ENCODE measurements around the gene CEP68. TPM values are rescaled to one million over a fixed set of nuclear protein-coding genes. Genes with fewer than 3 reads are reported as not detected.

Gene CEP68
- polyA plus RNA-seq, 2 of the 4 experiments (the other 2 are of a cell fraction) = 6.8 to 9.2 TPM

DNA sequence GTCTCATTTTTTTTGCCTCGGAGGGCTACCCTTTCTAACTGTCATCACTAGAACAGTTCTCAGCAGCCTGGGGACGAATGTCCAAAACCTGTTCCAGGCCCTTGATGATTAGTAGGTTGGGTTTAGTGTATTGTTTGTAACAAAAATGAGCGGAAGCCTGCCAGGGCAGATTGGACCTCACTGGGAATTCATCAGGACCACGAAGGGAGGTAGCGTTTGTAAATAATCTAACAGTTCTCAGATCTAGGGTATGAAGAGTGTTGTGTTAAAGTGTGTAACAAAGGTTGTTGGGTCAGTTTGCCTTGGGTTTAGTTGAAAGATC lies 799 bp downstream of the CEP68 start:
- FAIRE-seq (no peak), DNase-seq (ENCODE audit: low read depth in 1 of 2, low spot score in 1 of 2) (no peak), ATAC-seq (no peak)
- POLR2A ChIA-PET = interaction anchor here (1.6 to 2.5 kb wide), 4 partner anchors 8 to 73 kb away, joined by 7 to 23 read pairs (median 16); partner anchors contain the start of genes RAB1A and SLC1A4
- no peaks in the 10 kb centered on the region for H3K9me3 ChIP-seq
- H3K4me1 ChIP-seq = peaks cover 16% of the 10 kb centered on the region
- H3K4me2 ChIP-seq = peak overlapping the region; percentile 76
- TF ChIP-seq CHD2 (IDR thresholded peaks at IDR 0.05; ENCODE audit: low read length, partially characterized antibody) = no peak
- TF ChIP-seq, protein P1, sequence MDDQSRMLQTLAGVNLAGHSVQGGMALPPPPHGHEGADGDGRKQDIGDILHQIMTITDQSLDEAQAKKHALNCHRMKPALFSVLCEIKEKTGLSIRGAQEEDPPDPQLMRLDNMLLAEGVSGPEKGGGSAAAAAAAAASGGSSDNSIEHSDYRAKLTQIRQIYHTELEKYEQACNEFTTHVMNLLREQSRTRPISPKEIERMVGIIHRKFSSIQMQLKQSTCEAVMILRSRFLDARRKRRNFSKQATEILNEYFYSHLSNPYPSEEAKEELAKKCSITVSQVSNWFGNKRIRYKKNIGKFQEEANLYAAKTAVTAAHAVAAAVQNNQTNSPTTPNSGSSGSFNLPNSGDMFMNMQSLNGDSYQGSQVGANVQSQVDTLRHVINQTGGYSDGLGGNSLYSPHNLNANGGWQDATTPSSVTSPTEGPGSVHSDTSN (IDR thresholded peaks at IDR 0.05) = no peak
- no peak for TF ChIP-seq CBX8 (IDR thresholded peaks at IDR 0.05)
- no peak for TF ChIP-seq HEYL (CRISPR knock-in tag; IDR thresholded peaks at IDR 0.05)
- no peak for TF ChIP-seq TFCP2L1 (CRISPR knock-in tag; IDR thresholded peaks at IDR 0.05)
- TF ChIP-seq CHD4 (IDR thresholded peaks at IDR 0.05; ENCODE audit: borderline replicate concordance) = no peak
- H3K4me3 ChIP-seq = peak overlapping the region; percentile 67
- CTCF ChIA-PET = interaction anchor here (0.5 to 6.5 kb wide), 8 partner anchors 8 to 519 kb away, joined by 3 to 35 read pairs (median 9); no protein-coding TSS in a partner anchor
- H3K27ac ChIP-seq = peak overlapping the region; percentile 81 to 93
- 34% methylated on average over 5 of the region's 5 CpGs for WGBS (ENCODE audit: missing lambda C conversion rate)

DNA sequence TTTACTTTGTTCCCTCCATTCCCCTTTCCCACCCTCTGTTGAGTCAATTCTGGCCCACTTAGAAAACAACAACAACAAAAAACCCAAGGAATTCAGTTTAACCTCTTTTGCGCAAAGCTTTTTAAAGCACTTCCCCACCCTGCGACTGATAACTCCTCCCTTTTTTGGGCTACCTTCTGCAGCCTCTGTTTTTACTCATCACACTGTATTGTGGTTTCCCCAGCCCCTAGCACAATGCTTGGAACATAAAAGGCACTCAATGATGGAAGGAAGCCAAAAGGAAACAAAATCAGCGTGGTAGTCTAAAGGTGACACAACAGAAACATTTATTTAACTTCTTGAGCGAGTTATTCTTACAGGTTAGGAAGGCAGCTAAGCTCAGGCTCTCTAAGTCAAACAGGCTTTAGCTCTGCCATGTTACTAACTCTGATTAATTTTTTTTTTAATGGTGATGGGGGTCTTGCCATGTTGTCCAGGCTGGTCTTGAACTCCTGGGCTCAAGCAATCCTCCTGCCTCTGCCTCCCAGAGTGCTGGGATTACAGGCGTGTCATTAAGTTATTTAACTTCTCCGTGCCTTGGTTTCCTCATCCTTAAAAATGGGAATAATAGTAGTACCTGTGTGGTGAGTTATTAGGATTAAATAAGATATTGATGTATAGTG lies 1.3 kb downstream of the CEP68 start:
- ChIA-PET POLR2A (interaction anchor here (1.6 to 2.5 kb wide), 3 partner anchors 8 to 73 kb away, joined by 7 to 23 read pairs (median 18); partner anchors contain the start of gene RAB1A), CTCF (interaction anchor here (0.9 to 6.5 kb wide), 5 partner anchors 10 to 518 kb away, joined by 3 to 35 read pairs (median 9); no protein-coding TSS in a partner anchor)
- ATAC-seq = no peak
- H3K27ac ChIP-seq = peak overlapping the region; percentile 81 to 93; a peak in 4 of 6 replicates
- DNase-seq (ENCODE audit: low read depth in 1 of 2, low spot score in 1 of 2) = no peak
- peaks cover 16% of the 10 kb centered on the region for H3K4me1 ChIP-seq
- H3K4me2 ChIP-seq = peak overlapping the region; percentile 76
- no peaks in the 10 kb centered on the region for H3K9me3 ChIP-seq
- TF ChIP-seq, protein P2, sequence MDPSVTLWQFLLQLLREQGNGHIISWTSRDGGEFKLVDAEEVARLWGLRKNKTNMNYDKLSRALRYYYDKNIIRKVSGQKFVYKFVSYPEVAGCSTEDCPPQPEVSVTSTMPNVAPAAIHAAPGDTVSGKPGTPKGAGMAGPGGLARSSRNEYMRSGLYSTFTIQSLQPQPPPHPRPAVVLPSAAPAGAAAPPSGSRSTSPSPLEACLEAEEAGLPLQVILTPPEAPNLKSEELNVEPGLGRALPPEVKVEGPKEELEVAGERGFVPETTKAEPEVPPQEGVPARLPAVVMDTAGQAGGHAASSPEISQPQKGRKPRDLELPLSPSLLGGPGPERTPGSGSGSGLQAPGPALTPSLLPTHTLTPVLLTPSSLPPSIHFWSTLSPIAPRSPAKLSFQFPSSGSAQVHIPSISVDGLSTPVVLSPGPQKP (IDR thresholded peaks at IDR 0.05; ENCODE audit: low read depth, low read length) = no peak
- TF ChIP-seq, protein P3, sequence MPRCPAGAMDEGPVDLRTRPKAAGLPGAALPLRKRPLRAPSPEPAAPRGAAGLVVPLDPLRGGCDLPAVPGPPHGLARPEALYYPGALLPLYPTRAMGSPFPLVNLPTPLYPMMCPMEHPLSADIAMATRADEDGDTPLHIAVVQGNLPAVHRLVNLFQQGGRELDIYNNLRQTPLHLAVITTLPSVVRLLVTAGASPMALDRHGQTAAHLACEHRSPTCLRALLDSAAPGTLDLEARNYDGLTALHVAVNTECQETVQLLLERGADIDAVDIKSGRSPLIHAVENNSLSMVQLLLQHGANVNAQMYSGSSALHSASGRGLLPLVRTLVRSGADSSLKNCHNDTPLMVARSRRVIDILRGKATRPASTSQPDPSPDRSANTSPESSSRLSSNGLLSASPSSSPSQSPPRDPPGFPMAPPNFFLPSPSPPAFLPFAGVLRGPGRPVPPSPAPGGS (IDR thresholded peaks at IDR 0.05) = no peak
- TF ChIP-seq JUN (IDR thresholded peaks at IDR 0.05) = no peak
- no peak for TF ChIP-seq NR3C1 (IDR thresholded peaks at IDR 0.05)
- TF ChIP-seq TP53 (CRISPR knock-in tag; IDR thresholded peaks at IDR 0.05) = no peak
- no peak for TF ChIP-seq MYC (IDR thresholded peaks at IDR 0.05; ENCODE audit: borderline replicate concordance, low read length)
- no peak for TF ChIP-seq GATA3 (IDR thresholded peaks at IDR 0.05; ENCODE audit: borderline replicate concordance)
- TF ChIP-seq, protein P4, sequence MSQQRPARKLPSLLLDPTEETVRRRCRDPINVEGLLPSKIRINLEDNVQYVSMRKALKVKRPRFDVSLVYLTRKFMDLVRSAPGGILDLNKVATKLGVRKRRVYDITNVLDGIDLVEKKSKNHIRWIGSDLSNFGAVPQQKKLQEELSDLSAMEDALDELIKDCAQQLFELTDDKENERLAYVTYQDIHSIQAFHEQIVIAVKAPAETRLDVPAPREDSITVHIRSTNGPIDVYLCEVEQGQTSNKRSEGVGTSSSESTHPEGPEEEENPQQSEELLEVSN (IDR thresholded peaks at IDR 0.05; ENCODE audit: borderline replicate concordance, low read depth) = no peak
- WGBS (ENCODE audit: missing lambda C conversion rate) = 78% methylated on average over 6 of the region's 6 CpGs
- peak overlapping the region; percentile 67 for H3K4me3 ChIP-seq
- FAIRE-seq = no peak

DNA sequence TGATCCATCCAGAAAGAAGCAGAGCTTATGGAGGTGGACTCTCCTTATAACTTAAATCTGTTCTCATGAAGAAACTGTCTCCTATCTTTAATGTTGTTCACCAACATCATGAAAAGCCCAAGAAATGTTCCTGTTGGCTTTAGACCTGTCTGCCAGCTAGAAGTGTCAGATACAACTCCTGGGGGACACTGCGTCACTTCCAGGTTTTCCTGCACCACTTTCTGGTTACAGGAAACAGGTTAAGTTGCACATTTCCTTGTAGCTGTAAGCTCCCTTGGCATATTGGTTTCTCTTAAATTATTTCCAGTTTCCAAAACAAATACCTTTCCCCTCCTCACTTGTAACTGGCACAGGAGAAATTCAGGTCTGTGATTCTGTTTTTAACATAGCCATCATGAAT lies 2.9 kb downstream of the CEP68 start:
- CTCF ChIA-PET = interaction anchor here (0.9 to 1.9 kb wide), 10 partner anchors 12 to 514 kb away, joined by 3 to 8 read pairs (median 4); no protein-coding TSS in a partner anchor
- no peak overlapping the region for H3K27ac ChIP-seq
- peaks cover 22% of the 10 kb centered on the region for H3K4me1 ChIP-seq
- ATAC-seq = no peak
- H3K4me3 ChIP-seq = no peak overlapping the region
- FAIRE-seq = no peak
- WGBS (ENCODE audit: missing lambda C conversion rate) = 94% methylated on average over 1 of the region's 1 CpG
- TF ChIP-seq PHF8 (IDR thresholded peaks at IDR 0.05; ENCODE audit: borderline replicate concordance, low read depth) (no peak), SREBF2 (IDR thresholded peaks at IDR 0.05) (no peak), CHD4 (IDR thresholded peaks at IDR 0.05; ENCODE audit: borderline replicate concordance) (no peak), NFE2L2 (conservative IDR thresholded peaks at IDR 0.05; ENCODE audit: low read length) (no peak), SMC3 (IDR thresholded peaks at IDR 0.05) (no peak), NR3C1 (IDR thresholded peaks at IDR 0.05) (no peak), HOXB5 (CRISPR knock-in tag; IDR thresholded peaks at IDR 0.05) (no peak), JUNB (IDR thresholded peaks at IDR 0.05) (no peak), CBX8 (IDR thresholded peaks at IDR 0.05) (no peak), CHD2 (IDR thresholded peaks at IDR 0.05; ENCODE audit: low read length, partially characterized antibody) (no peak)
- TF ChIP-seq, protein P5, sequence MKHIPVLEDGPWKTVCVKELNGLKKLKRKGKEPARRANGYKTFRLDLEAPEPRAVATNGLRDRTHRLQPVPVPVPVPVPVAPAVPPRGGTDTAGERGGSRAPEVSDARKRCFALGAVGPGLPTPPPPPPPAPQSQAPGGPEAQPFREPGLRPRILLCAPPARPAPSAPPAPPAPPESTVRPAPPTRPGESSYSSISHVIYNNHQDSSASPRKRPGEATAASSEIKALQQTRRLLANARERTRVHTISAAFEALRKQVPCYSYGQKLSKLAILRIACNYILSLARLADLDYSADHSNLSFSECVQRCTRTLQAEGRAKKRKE (CRISPR knock-in tag; IDR thresholded peaks at IDR 0.05; ENCODE audit: low read depth) = no peak
- TF ChIP-seq, protein P3 (IDR thresholded peaks at IDR 0.05) = no peak
- POLR2A ChIA-PET = interaction anchor here (0.8 to 1.1 kb wide), 2 partner anchors 71 to 168 kb away, joined by 3 read pairs; partner anchors contain the start of gene ACTR2
- no peak for DNase-seq (ENCODE audit: low read depth in 1 of 2, low spot score in 1 of 2)
- H3K9me3 ChIP-seq = no peaks in the 10 kb centered on the region
- H3K4me2 ChIP-seq = no peak overlapping the region

Data from A549 (cell line).